ENCODE measurements around the gene EGFL8. TPM values are rescaled to one million over a fixed set of nuclear protein-coding genes. Genes with fewer than 3 reads are reported as not detected.

The EGFL8 gene
- total RNA-seq, 1 donor from 2014 or later = 0.26 TPM

GRCh38 chr6:32167154-32167760 lies 2.9 kb downstream of the EGFL8 start:
- no peak for TF ChIP-seq CTCF (IDR thresholded peaks at IDR 0.05; ENCODE audit: insufficient read depth, low read length, severe bottlenecking)
- DNase-seq (ENCODE audit: low read depth) (no peak), FAIRE-seq (no peak)
- Histone ChIP-seq H3K27me3 (ENCODE audit: control insufficient read depth, insufficient read depth, low read length) (no peaks in the 10 kb centered on the region), H3K36me3 (ENCODE audit: control insufficient read depth, insufficient read depth, low read length) (peaks cover 18% of the 10 kb centered on the region), H3K4me3 (ENCODE audit: low read depth, low read length) (no peak overlapping the region)

GRCh38 chr6:32167761-32168262 lies 3.4 kb downstream of the EGFL8 start:
- Histone ChIP-seq H3K4me3 (ENCODE audit: low read depth, low read length) (no peak overlapping the region), H3K27me3 (ENCODE audit: control insufficient read depth, insufficient read depth, low read length) (no peaks in the 10 kb centered on the region), H3K36me3 (ENCODE audit: control insufficient read depth, insufficient read depth, low read length) (peaks cover 18% of the 10 kb centered on the region)
- TF ChIP-seq CTCF (IDR thresholded peaks at IDR 0.05; ENCODE audit: insufficient read depth, low read length, severe bottlenecking) = no peak
- DNase-seq (ENCODE audit: low read depth) (no peak), FAIRE-seq (no peak)

DNA sequence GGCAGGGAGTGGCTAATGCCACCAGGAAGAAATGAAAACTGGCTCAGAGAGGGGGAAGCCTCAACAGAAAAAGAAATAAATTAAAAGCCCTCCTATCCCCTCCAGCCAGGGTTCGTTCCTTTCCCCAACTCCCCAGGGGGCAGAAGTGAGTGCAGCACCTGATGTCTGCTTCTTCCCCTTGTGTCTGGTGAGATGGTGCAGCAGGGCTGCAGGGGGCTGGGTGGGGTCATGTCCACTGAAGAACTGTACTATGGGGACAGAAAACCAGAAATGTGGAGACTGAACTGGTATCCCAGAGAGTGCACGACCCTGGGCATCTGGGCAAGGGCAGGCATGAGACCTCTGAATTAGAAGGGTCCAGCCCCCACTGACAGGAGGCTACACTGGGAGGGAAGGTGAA lies 4.0 kb downstream of the EGFL8 start:
- FAIRE-seq (no peak), DNase-seq (ENCODE audit: low read depth) (no peak)
- H3K36me3 ChIP-seq (ENCODE audit: control insufficient read depth, insufficient read depth, low read length) = peaks cover 16% of the 10 kb centered on the region

GRCh38 chr6:32168807-32169591 lies 4.6 kb downstream of the EGFL8 start:
- Histone ChIP-seq H3K27me3 (ENCODE audit: control insufficient read depth, insufficient read depth, low read length) (no peaks in the 10 kb centered on the region), H3K4me3 (ENCODE audit: low read depth, low read length) (no peak overlapping the region), H3K36me3 (ENCODE audit: control insufficient read depth, insufficient read depth, low read length) (peaks cover 16% of the 10 kb centered on the region)
- FAIRE-seq (no peak), DNase-seq (ENCODE audit: low read depth) (no peak)
- TF ChIP-seq CTCF (IDR thresholded peaks at IDR 0.05; ENCODE audit: insufficient read depth, low read length, severe bottlenecking) = no peak

More for the DNA sequence above, 4.0 kb downstream of the EGFL8 start:
- Histone ChIP-seq H3K4me3 (ENCODE audit: low read depth, low read length) (no peak overlapping the region), H3K27me3 (ENCODE audit: control insufficient read depth, insufficient read depth, low read length) (no peaks in the 10 kb centered on the region)
- TF ChIP-seq CTCF (IDR thresholded peaks at IDR 0.05; ENCODE audit: insufficient read depth, low read length, severe bottlenecking) = no peak

DNA sequence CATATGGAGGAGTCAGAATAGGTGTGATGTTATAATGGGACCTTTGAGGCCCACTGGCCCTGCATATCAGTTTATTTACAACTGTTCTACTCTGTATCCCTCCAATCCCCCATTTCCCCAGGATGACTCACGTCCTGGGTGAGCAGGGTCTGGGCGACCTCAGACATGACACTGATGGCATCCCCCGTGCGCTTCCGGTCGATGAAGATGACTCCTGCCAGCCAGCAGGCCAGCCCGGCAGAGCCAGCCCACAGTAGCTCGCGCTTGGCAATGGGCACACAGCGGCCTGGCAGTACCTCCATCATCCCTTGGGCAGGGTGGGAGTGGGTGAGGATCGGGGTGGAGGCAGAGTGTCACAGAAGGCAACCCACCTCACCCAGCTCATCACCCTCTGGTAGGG lies 5.9 kb downstream of the EGFL8 start:
- FAIRE-seq = no peak
- TF ChIP-seq CTCF (IDR thresholded peaks at IDR 0.05; ENCODE audit: insufficient read depth, low read length, severe bottlenecking) = no peak
- no peak overlapping the region for H3K4me3 ChIP-seq (ENCODE audit: low read depth, low read length)
- DNase-seq (ENCODE audit: low read depth) = no peak
- H3K27me3 ChIP-seq (ENCODE audit: control insufficient read depth, insufficient read depth, low read length) = no peaks in the 10 kb centered on the region
- peaks cover 16% of the 10 kb centered on the region for H3K36me3 ChIP-seq (ENCODE audit: control insufficient read depth, insufficient read depth, low read length)

All from bronchial epithelial cell (primary cell).